Endothelial cell of hepatic sinusoid (primary cell): ENCODE results near the gene PVALB.

Source experiments
- in situ Hi-C: cut with HindIII; loops from 2 replicates; pipeline ENCODE4 v1.10.0; 2017; ENCODE audit warnings: low sequenced_read_pairs

The PVALB gene

GRCh38 chr22:36815558-36816338, 1.1 kb downstream of the PVALB start:
- in situ Hi-C loops: no loop called here

- in situ Hi-C loops: no loop called here
Observed at GRCh38 chr22:36814801-36815200, 2.0 kb downstream of the PVALB start.

- in situ Hi-C loops: no loop called here
Observed at GRCh38 chr22:36811094-36811800, 5.6 kb downstream of the PVALB start.

GRCh38 chr22:36809351-36809750, 7.5 kb downstream of the PVALB start:
- in situ Hi-C loops: no loop called here

GRCh38 chr22:36808721-36809344, 8.0 kb downstream of the PVALB start:
- in situ Hi-C loops: no loop called here

- in situ Hi-C loops: no loop called here
Observed at GRCh38 chr22:36807627-36808026, 9.2 kb downstream of the PVALB start.

GRCh38 chr22:36806835-36807234, 10.0 kb downstream of the PVALB start:
- in situ Hi-C loops: no loop called here

- in situ Hi-C loops: no loop called here
Observed at GRCh38 chr22:36803358-36803757, 13.5 kb downstream of the PVALB start.

- in situ Hi-C loops: no loop called here
Observed at GRCh38 chr22:36798674-36799066, 18.2 kb downstream of the PVALB start.

- in situ Hi-C loops: no loop called here
Observed at GRCh38 chr22:36797911-36798673, 18.7 kb downstream of the PVALB start.

GRCh38 chr22:36797374-36797773, 19.5 kb downstream of the PVALB start:
- in situ Hi-C loops: no loop called here

GRCh38 chr22:36796552-36797175, 20.2 kb downstream of the PVALB start:
- in situ Hi-C loops: no loop called here

- in situ Hi-C loops: no loop called here
Observed at GRCh38 chr22:36795633-36796032, 21.2 kb downstream of the PVALB start.

GRCh38 chr22:36790648-36791047, 26.2 kb downstream of the PVALB start:
- in situ Hi-C loops: no loop called here

GRCh38 chr22:36787204-36787988, 29.4 kb downstream of the PVALB start:
- in situ Hi-C loops: no loop called here

- in situ Hi-C loops: loop anchor here (5.0 kb wide), 1 partner anchor 224 kb away; a partner anchor contains a TSS
Observed at GRCh38 chr22:36783743-36784142, 33.1 kb downstream of the PVALB start.

GRCh38 chr22:36781656-36782627, 34.9 kb downstream of the PVALB start:
- in situ Hi-C loops: loop anchor here (5.0 kb wide), 1 partner anchor 225 kb away; a partner anchor contains a TSS

GRCh38 chr22:36778020-36778419, 38.8 kb downstream of the PVALB start:
- in situ Hi-C loops: loop anchor here (5.0 to 10.0 kb wide), 4 partner anchors 59 to 277 kb away; partner anchors contain the start of gene KCTD17
